Endothelial cell of umbilical vein (primary cell): Measurements from ENCODE around the gene FHOD3. TPM values are rescaled to one million over a fixed set of nuclear protein-coding genes. Genes with fewer than 3 reads are reported as not detected.

Experiments
- BruUV-seq: library from RNA; stranded (reverse); fragments of 400-500 nt; replicated peaks from 2 replicates; lab custom pipeline; 2021; lab: Mats Ljungman, UMichigan
- CTCF ChIA-PET: fragments of 300-600, 350-600 bp; sonication (Branson Sonifier 250); formaldehyde crosslinking; loops from one replicate; lab custom pipeline; 2021; ENCODE audit warnings: antibody characterized with exemption, inconsistent platforms; lab: Charles Lee
- POLR2A ChIA-PET: fragments of 300-600, 350-600 bp; sonication (Branson Sonifier 250); formaldehyde crosslinking; loops from one replicate; lab custom pipeline; 2021; ENCODE audit warnings: antibody characterized with exemption, inconsistent platforms; lab: Charles Lee
- DNase-seq: peaks from one replicate; pipeline ENCODE4 v3.0.0-alpha.2; 2011; ENCODE audit warnings: low read depth, low spot score
- FAIRE-seq: peaks from 2 replicates; lab custom pipeline; 2011; peaks lifted over from hg19 to GRCh38; lab: Jason Lieb, UNC
- H2AFZ ChIP-seq: 2 replicates; pipeline ENCODE4 v1.6.0; 2012; ENCODE audit warnings: low read depth, low read length, control low read depth, inconsistent platforms
- H3K27ac ChIP-seq: 2 replicates; pipeline ENCODE4 v1.5.1; 2011; ENCODE audit warnings: low read depth, mild to moderate bottlenecking, control low read depth, low read length, moderate library complexity; ENCODE audit not compliant: insufficient read depth
- H3K27me3 ChIP-seq, 2 experiments: 2 replicates each; pipeline versions ENCODE4 v1.6.0 to v1.6.1; 2011; ENCODE audit warnings: low read length in 2 of 2, mixed read lengths in 1 of 2; ENCODE audit not compliant: control insufficient read depth in 2 of 2, insufficient read depth in 2 of 2
- H3K36me3 ChIP-seq, 2 experiments: 2 replicates in 1 of 2; 3 replicates in 1 of 2; pipeline ENCODE4 v1.5.1; 2011; ENCODE audit warnings: low read length in 2 of 2, mild to moderate bottlenecking in 1 of 2, moderate library complexity in 1 of 2; ENCODE audit not compliant: control insufficient read depth in 2 of 2, insufficient read depth in 2 of 2; ENCODE audit errors: extremely low read depth in 1 of 2
- H3K4me1 ChIP-seq: 3 replicates; pipeline ENCODE4 v1.5.1; 2011; ENCODE audit warnings: mild to moderate bottlenecking, low read length; ENCODE audit not compliant: control insufficient read depth, insufficient read depth; ENCODE audit errors: extremely low read depth
- H3K4me2 ChIP-seq: 2 replicates; pipeline ENCODE4 v1.6.1; 2011; ENCODE audit warnings: low read length, control low read depth, mixed read lengths; ENCODE audit not compliant: insufficient read depth
- H3K4me3 ChIP-seq, 3 experiments: fragments of 200-600 bp in 1 of 3; sonication (generic), shearing (Covaris generic) in 1 of 3; replicated peaks in 1 of 3; 2 replicates each; pipeline ENCODE4 v1.5.1; 2011 to 2016; ENCODE audit warnings: control low read depth in 3 of 3, low read length in 3 of 3, mild to moderate bottlenecking in 2 of 3, inconsistent platforms in 1 of 3, low read depth in 1 of 3, moderate library complexity in 1 of 3; ENCODE audit not compliant: insufficient read depth in 1 of 3
- H3K79me2 ChIP-seq: 2 replicates; pipeline ENCODE4 v1.6.0; 2012; ENCODE audit warnings: low read length, inconsistent platforms; ENCODE audit not compliant: control insufficient read depth, insufficient read depth
- H3K9ac ChIP-seq: replicated peaks from 2 replicates; pipeline ENCODE3; 2011; ENCODE audit warnings: low read length, control low read depth; ENCODE audit not compliant: insufficient read depth; ENCODE audit errors: extremely low read depth
- H3K9me1 ChIP-seq: replicated peaks from 3 replicates; pipeline ENCODE4 v1.6.0; 2011; ENCODE audit warnings: mild to moderate bottlenecking, low read length; ENCODE audit not compliant: control insufficient read depth, insufficient read depth; ENCODE audit errors: extremely low read depth
- H3K9me3 ChIP-seq: replicated peaks from 2 replicates; pipeline ENCODE4 v1.5.1; 2012; ENCODE audit warnings: low read length, inconsistent platforms; ENCODE audit not compliant: control insufficient read depth, insufficient read depth
- H4K20me1 ChIP-seq: replicated peaks from 2 replicates; pipeline ENCODE3; 2011; ENCODE audit warnings: mild to moderate bottlenecking, low read length; ENCODE audit not compliant: control insufficient read depth, insufficient read depth; ENCODE audit errors: extremely low read depth
- EZH2 ChIP-seq: IDR thresholded peaks from 2 replicates; pipeline ENCODE4 v1.6.1; 2012; ENCODE audit warnings: borderline replicate concordance, low read depth, mild to moderate bottlenecking, moderate library complexity, low read length, inconsistent platforms; ENCODE audit not compliant: severe bottlenecking
- FOS ChIP-seq: IDR thresholded peaks from 2 replicates; pipeline ENCODE4 v1.6.1; 2011; ENCODE audit warnings: mild to moderate bottlenecking, low read length, moderate library complexity, borderline replicate concordance; ENCODE audit not compliant: insufficient read depth
- GATA2 ChIP-seq: IDR thresholded peaks from 2 replicates; pipeline ENCODE4 v1.7.0; 2011; ENCODE audit warnings: low read depth, mild to moderate bottlenecking, moderate library complexity, mixed read lengths, low read length; ENCODE audit not compliant: insufficient read length, insufficient read depth
- JUN ChIP-seq: IDR thresholded peaks from 2 replicates; pipeline ENCODE4 v1.6.1; 2011; ENCODE audit warnings: borderline replicate concordance, low read depth; ENCODE audit not compliant: insufficient read length, insufficient read depth
- MYC ChIP-seq: IDR thresholded peaks from one replicate; pipeline ENCODE4 v1.6.1; 2011; ENCODE audit warnings: mild to moderate bottlenecking, low read depth, low read length
- POLR2A ChIP-seq: IDR thresholded peaks from 2 replicates; pipeline ENCODE4 v1.6.1; 2012; ENCODE audit warnings: low read depth, mild to moderate bottlenecking, control low read depth, low read length
- POLR2AphosphoS5 ChIP-seq: IDR thresholded peaks from 2 replicates; pipeline ENCODE4 v1.6.1; 2012; ENCODE audit warnings: low read depth, mild to moderate bottlenecking, control low read depth, low read length, moderate library complexity; ENCODE audit not compliant: insufficient read depth
- dilution Hi-C: fragments of 300-500 bp; cut with MboI; formaldehyde crosslinking; loops from one replicate; pipeline ENCODE4 v1.15.0; 2019; ENCODE audit warnings: low sequenced_read_pairs; ENCODE audit not compliant: extremely low pct_ligation_motif_present
- intact Hi-C: fragments of 100-400 bp; cut with micrococcal nuclease; formaldehyde crosslinking; loops from one replicate; pipeline ENCODE4 v1.10.0; 2022
- polyA plus RNA-seq, 4 experiments: library from polyadenylated mRNA; depleted of rRNA in 3 of 4; stranded (reverse) in 3 of 4; unstranded in 1 of 4; fragments of >200 nt; gene quantifications; 2 replicates each; pipeline versions ENCODE4 v1.2.1 to v1.2.3, GENCODE V29; 2011 to 2012; ENCODE audit warnings: missing spikeins in 1 of 4
- total RNA-seq: library from RNA; stranded (reverse); gene quantifications from 2 replicates; pipeline ENCODE4 v1.2.3, GENCODE V29; 2021
- TF ChIP-seq, protein P1 (sequence below), 2 donors: IDR thresholded peaks; 1 replicate in 1 of 2; 2 replicates in 1 of 2; pipeline ENCODE4 v1.5.1; 2011; ENCODE audit warnings: low read length in 2 of 2, mild to moderate bottlenecking in 2 of 2, moderate library complexity in 2 of 2, control low read depth in 1 of 2, inconsistent platforms in 1 of 2, low read depth in 1 of 2; ENCODE audit not compliant: insufficient read depth in 1 of 2; ENCODE audit errors: extremely low read depth in 1 of 2
- TF ChIP-seq, protein P2 (sequence below): IDR thresholded peaks from 2 replicates; pipeline ENCODE4 v1.6.1; 2011; ENCODE audit not compliant: insufficient read depth, insufficient read length

The FHOD3 gene
- total and polyA plus RNA-seq, 2 donors (not counting 3 experiments of a cell fraction or from before 2014, with no cell fraction given): 0.06 to 1.5 TPM

DNA sequence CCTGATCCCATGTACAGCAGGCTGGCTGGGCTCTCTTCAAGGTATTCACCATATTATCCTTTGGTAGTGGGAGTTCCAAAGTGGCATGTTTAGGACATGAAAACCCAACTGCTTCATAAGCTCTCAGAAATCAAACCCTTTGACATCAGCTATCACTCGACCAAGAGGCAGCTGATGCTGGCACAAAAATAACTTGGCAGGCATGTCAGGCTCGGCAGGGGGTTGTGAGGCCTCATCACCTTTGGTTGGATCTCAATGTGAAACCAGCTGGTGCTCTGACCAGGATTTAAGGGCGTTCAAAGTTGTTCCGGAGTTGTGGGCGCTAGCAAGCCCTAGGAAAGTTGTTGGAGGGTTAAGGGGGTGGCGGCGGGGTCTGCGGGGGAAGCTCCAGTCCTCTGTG lies 171.9 kb downstream of the FHOD3 start:
- Histone ChIP-seq H3K79me2 (no peaks in the 10 kb centered on the region), H3K4me1 (no peaks in the 10 kb centered on the region), H2AFZ (no peak overlapping the region), H3K36me3 (no peaks in the 10 kb centered on the region), H3K9ac (no peak overlapping the region), H3K9me3 (no peaks in the 10 kb centered on the region), H3K4me3 (no peak overlapping the region), H3K27me3 (no peaks in the 10 kb centered on the region), H4K20me1 (no peaks in the 10 kb centered on the region), H3K4me2 (no peak overlapping the region), H3K9me1 (no peaks in the 10 kb centered on the region), H3K27ac (no peak overlapping the region)
- ChIA-PET POLR2A (no interaction called here), CTCF (interaction anchor here (1.4 kb wide), 1 partner anchor 22 kb away, joined by 3 read pairs; no protein-coding TSS in a partner anchor)
- FAIRE-seq: no peak
- DNase-seq: no peak
- dilution Hi-C loops (no loop called here), intact Hi-C loops (no loop called here)
- TF ChIP-seq FOS (no peak), POLR2A (no peak), POLR2AphosphoS5 (no peak), MYC (no peak), GATA2 (no peak), JUN (no peak), EZH2 (no peak)
- TF ChIP-seq, protein P1, sequence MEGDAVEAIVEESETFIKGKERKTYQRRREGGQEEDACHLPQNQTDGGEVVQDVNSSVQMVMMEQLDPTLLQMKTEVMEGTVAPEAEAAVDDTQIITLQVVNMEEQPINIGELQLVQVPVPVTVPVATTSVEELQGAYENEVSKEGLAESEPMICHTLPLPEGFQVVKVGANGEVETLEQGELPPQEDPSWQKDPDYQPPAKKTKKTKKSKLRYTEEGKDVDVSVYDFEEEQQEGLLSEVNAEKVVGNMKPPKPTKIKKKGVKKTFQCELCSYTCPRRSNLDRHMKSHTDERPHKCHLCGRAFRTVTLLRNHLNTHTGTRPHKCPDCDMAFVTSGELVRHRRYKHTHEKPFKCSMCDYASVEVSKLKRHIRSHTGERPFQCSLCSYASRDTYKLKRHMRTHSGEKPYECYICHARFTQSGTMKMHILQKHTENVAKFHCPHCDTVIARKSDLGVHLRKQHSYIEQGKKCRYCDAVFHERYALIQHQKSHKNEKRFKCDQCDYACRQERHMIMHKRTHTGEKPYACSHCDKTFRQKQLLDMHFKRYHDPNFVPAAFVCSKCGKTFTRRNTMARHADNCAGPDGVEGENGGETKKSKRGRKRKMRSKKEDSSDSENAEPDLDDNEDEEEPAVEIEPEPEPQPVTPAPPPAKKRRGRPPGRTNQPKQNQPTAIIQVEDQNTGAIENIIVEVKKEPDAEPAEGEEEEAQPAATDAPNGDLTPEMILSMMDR (IDR thresholded peaks at IDR 0.05; ENCODE audit: extremely low read depth in 1 of 2, insufficient read depth in 1 of 2, low read depth in 1 of 2, low read length in 2 of 2): no peak
- TF ChIP-seq, protein P2, sequence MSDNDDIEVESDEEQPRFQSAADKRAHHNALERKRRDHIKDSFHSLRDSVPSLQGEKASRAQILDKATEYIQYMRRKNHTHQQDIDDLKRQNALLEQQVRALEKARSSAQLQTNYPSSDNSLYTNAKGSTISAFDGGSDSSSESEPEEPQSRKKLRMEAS: no peak
- BruUV-seq: no TSS peak
